ENCODE data around the gene SPOCK1.
A peak's percentile ranks its signal among the peaks of the same experiment; 100 is the strongest.

SPOCK1 gene

GRCh38 chr5:137357436-137357835 lies 141.7 kb downstream of the SPOCK1 start:
- no peak for DNase-seq

GRCh38 chr5:137356127-137356526 lies 143.0 kb downstream of the SPOCK1 start:
- DNase-seq: no peak

- DNase-seq: no peak
These were observed 143.4 kb downstream of the SPOCK1 start for GRCh38 chr5:137355708-137356107.

- no peak for DNase-seq
These were observed 147.0 kb downstream of the SPOCK1 start for GRCh38 chr5:137352095-137352494.

- no peak for DNase-seq
These were observed 148.3 kb downstream of the SPOCK1 start for GRCh38 chr5:137350791-137351190.

GRCh38 chr5:137348759-137349158 lies 150.4 kb downstream of the SPOCK1 start:
- no peak for DNase-seq

GRCh38 chr5:137347865-137348264 lies 151.3 kb downstream of the SPOCK1 start:
- DNase-seq: no peak

- DNase-seq: no peak
These were observed 152.8 kb downstream of the SPOCK1 start for GRCh38 chr5:137346281-137346680.

- no peak for DNase-seq
These were observed 153.7 kb downstream of the SPOCK1 start for GRCh38 chr5:137345396-137345795.

- DNase-seq: peak; percentile 11 to 16
These were observed 154.3 kb downstream of the SPOCK1 start for GRCh38 chr5:137344723-137345322.

GRCh38 chr5:137344021-137344420 lies 155.1 kb downstream of the SPOCK1 start:
- DNase-seq: no peak

GRCh38 chr5:137342764-137343163 lies 156.4 kb downstream of the SPOCK1 start:
- no peak for DNase-seq

GRCh38 chr5:137341831-137342230 lies 157.3 kb downstream of the SPOCK1 start:
- DNase-seq: no peak

GRCh38 chr5:137340881-137341280 lies 158.2 kb downstream of the SPOCK1 start:
- no peak for DNase-seq

- no peak for DNase-seq
These were observed 162.5 kb downstream of the SPOCK1 start for GRCh38 chr5:137336565-137337120.

GRCh38 chr5:137336161-137336560 lies 163.0 kb downstream of the SPOCK1 start:
- DNase-seq: no peak

GRCh38 chr5:137335493-137335892 lies 163.6 kb downstream of the SPOCK1 start:
- DNase-seq: no peak

- DNase-seq: no peak
These were observed 165.2 kb downstream of the SPOCK1 start for GRCh38 chr5:137333928-137334327.

- DNase-seq: no peak
These were observed 165.7 kb downstream of the SPOCK1 start for GRCh38 chr5:137333475-137333874.

GRCh38 chr5:137332296-137332695 lies 166.8 kb downstream of the SPOCK1 start:
- no peak for DNase-seq

- no peak for DNase-seq
These were observed 169.4 kb downstream of the SPOCK1 start for GRCh38 chr5:137329586-137330296.

- DNase-seq: no peak
These were observed 170.1 kb downstream of the SPOCK1 start for GRCh38 chr5:137328991-137329390.

- DNase-seq: no peak
These were observed 170.7 kb downstream of the SPOCK1 start for GRCh38 chr5:137328463-137328862.

GRCh38 chr5:137325721-137326120 lies 173.4 kb downstream of the SPOCK1 start:
- no peak for DNase-seq

Data from stimulated activated CD4-positive, alpha-beta T cell treated with anti-CD3 and anti-CD28 coated beads, Interleukin-2, amount 100 ng/mL, for 48 hours (primary cell).